HTERT RPE-1 (cell line): ENCODE measurements around the gene F10.

Experiments used
- in situ Hi-C: fragments of 300-500 bp; cut with MboI; formaldehyde crosslinking; loops from 4 replicates; pipeline ENCODE4 v1.14.3; 2020; ENCODE audit warnings: low sequenced_read_pairs

Gene F10

GRCh38 chr13:113166681-113167080 lies 44.1 kb downstream of the F10 start:
- in situ Hi-C loops = no loop called here

- in situ Hi-C loops = no loop called here
Observed at GRCh38 chr13:113167155-113167554, 44.6 kb downstream of the F10 start.

- in situ Hi-C loops = no loop called here
Observed at GRCh38 chr13:113167575-113167974, 45.0 kb downstream of the F10 start.

- in situ Hi-C loops = no loop called here
Observed at GRCh38 chr13:113168211-113168610, 45.6 kb downstream of the F10 start.

- in situ Hi-C loops = no loop called here
Observed at GRCh38 chr13:113169277-113170272, 47.0 kb downstream of the F10 start.

GRCh38 chr13:113170511-113170910 lies 47.9 kb downstream of the F10 start:
- in situ Hi-C loops = no loop called here

- in situ Hi-C loops = no loop called here
Observed at GRCh38 chr13:113171250-113172125, 48.9 kb downstream of the F10 start.

GRCh38 chr13:113172419-113172926 lies 49.9 kb downstream of the F10 start:
- in situ Hi-C loops = no loop called here

GRCh38 chr13:113176280-113176679 lies 53.7 kb downstream of the F10 start:
- in situ Hi-C loops = no loop called here

- in situ Hi-C loops = no loop called here
Observed at GRCh38 chr13:113176822-113177221, 54.2 kb downstream of the F10 start.

GRCh38 chr13:113178070-113178895 lies 55.7 kb downstream of the F10 start:
- in situ Hi-C loops = no loop called here

- in situ Hi-C loops = no loop called here
Observed at GRCh38 chr13:113178896-113179167, 56.2 kb downstream of the F10 start.

- in situ Hi-C loops = no loop called here
Observed at GRCh38 chr13:113179374-113180230, 57.0 kb downstream of the F10 start.

GRCh38 chr13:113182046-113182445 lies 59.4 kb downstream of the F10 start:
- in situ Hi-C loops = no loop called here

- in situ Hi-C loops = no loop called here
Observed at GRCh38 chr13:113183450-113184129, 61.0 kb downstream of the F10 start.

GRCh38 chr13:113184568-113185440 lies 62.2 kb downstream of the F10 start:
- in situ Hi-C loops = no loop called here

- in situ Hi-C loops = no loop called here
Observed at GRCh38 chr13:113186061-113186900, 63.7 kb downstream of the F10 start.
